ENCODE data around the gene CAP1. TPM values are rescaled to one million over a fixed set of nuclear protein-coding genes. Genes with fewer than 3 reads are reported as not detected.

CAP1 gene
- polyA plus RNA-seq, 1 of the 3 experiments (the other 2 are of a cell fraction): 244 TPM

DNA sequence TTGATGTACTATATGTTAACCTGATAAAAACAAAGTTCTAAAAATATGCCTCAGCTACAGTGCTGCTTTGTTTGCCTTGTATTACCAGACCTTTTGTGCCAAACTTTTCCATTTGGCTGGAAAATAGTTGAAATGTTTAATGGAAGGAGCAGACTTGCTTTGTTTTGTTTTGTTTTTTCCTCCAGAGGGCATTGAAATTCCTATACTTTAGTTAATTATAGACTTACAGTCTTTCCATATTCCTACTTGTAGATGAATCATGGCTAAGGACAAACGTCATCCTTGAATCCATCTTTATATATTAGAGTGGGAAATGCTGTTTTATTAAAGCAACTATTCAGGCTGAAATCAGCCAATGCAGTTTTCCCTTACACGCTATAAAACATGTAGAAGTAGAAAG is 6.7 kb downstream of the CAP1 start:
- ChIA-PET CTCF (interaction anchor here (0.6 kb wide), 1 partner anchor 128 kb away, joined by 3 read pairs; no protein-coding TSS in a partner anchor), POLR2A (interaction anchor here (0.7 kb wide), 1 partner anchor 1246 kb away, joined by 4 read pairs; no protein-coding TSS in a partner anchor)
- Histone ChIP-seq H3K79me2 (ENCODE audit: insufficient read depth) (peaks cover 100% of the 10 kb centered on the region), H3F3A (replicated peaks; ENCODE audit: insufficient read depth) (peaks cover 7% of the 10 kb centered on the region), H3K4me1 (ENCODE audit: control insufficient read depth in 1 of 2, insufficient read depth in 2 of 2, low read depth in 1 of 2, low read length in 1 of 2) (peaks cover 4 to 17% of the 10 kb centered on the region in 2 experiments; a peak in 3 of 4 replicates), H3K27ac (ENCODE audit: low read depth in 2 of 2, low read length in 1 of 2) (peak overlapping the region in 1 of 2 experiments; percentile 16; a peak in 1 of 4 replicates), H3K9me3 (no peaks in the 10 kb centered on the region), H2AFZ (ENCODE audit: low read depth) (no peak overlapping the region), H3K4me2 (no peak overlapping the region), H3K4me3 (ENCODE audit: low read depth in 2 of 2, low read length in 1 of 2) (no peak overlapping the region), H3K9me2 (no peaks in the 10 kb centered on the region), H4K20me1 (ENCODE audit: insufficient read depth) (peaks cover 100% of the 10 kb centered on the region), H3K36me3 (replicated peaks in 1 of 2; ENCODE audit: control insufficient read depth in 1 of 2, insufficient read depth in 2 of 2, low read length in 1 of 2) (peaks cover 13 to 47% of the 10 kb centered on the region in 2 experiments), H3K9ac (no peak overlapping the region), H3K27me3 (ENCODE audit: insufficient read depth) (no peaks in the 10 kb centered on the region)
- 72% methylated on average over 2 of the region's 2 CpGs for WGBS (ENCODE audit: low lambda C conversion rate)
- TF ChIP-seq RCOR1 (IDR thresholded peaks at IDR 0.05; ENCODE audit: low read length): no peak
- no peak for TF ChIP-seq JUND (IDR thresholded peaks at IDR 0.05)
- no peak for DNase-seq

DNA sequence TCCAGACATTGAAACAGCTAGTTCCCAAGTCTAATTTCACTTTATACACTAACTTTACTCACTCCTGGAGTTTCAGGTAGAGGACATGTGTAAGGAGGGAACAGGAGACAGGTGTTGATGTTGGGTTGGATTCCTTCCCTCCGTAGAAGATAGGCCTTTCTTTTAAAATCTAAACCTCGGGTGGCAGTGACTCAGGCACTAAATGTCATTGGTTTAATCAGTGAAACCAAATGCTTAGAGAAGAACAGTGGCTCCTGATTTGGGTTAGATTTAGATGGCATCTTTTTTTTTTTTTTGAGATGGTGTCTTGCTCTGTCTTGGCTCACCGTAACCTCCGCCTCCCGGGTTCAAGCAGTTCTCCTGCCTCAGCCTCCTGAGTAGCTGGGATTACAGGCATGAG is 7.2 kb downstream of the CAP1 start:
- Histone ChIP-seq H2AFZ (ENCODE audit: low read depth) (no peak overlapping the region), H3K4me2 (no peak overlapping the region), H3K79me2 (ENCODE audit: insufficient read depth) (peaks cover 100% of the 10 kb centered on the region), H3K4me1 (ENCODE audit: control insufficient read depth in 1 of 2, insufficient read depth in 2 of 2, low read depth in 1 of 2, low read length in 1 of 2) (peaks cover 0 to 12% of the 10 kb centered on the region in 2 experiments; a peak in 2 of 4 replicates), H3K9ac (no peak overlapping the region), H3K4me3 (ENCODE audit: low read depth in 2 of 2, low read length in 1 of 2) (no peak overlapping the region), H3F3A (replicated peaks; ENCODE audit: insufficient read depth) (peaks cover 7% of the 10 kb centered on the region), H3K9me2 (no peaks in the 10 kb centered on the region), H3K27me3 (ENCODE audit: insufficient read depth) (no peaks in the 10 kb centered on the region), H3K9me3 (no peaks in the 10 kb centered on the region), H3K27ac (ENCODE audit: low read depth in 2 of 2, low read length in 1 of 2) (peak overlapping the region in 1 of 2 experiments; percentile 16; a peak in 1 of 4 replicates), H3K36me3 (replicated peaks in 1 of 2; ENCODE audit: control insufficient read depth in 1 of 2, insufficient read depth in 2 of 2, low read length in 1 of 2) (peaks cover 8 to 42% of the 10 kb centered on the region in 2 experiments), H4K20me1 (ENCODE audit: insufficient read depth) (peaks cover 100% of the 10 kb centered on the region)
- over 99% methylated on average over 5 of the region's 5 CpGs for WGBS (ENCODE audit: low lambda C conversion rate)
- ChIA-PET CTCF (interaction anchor here (0.6 to 3.6 kb wide), 2 partner anchors 16 to 129 kb away, joined by 3 to 10 read pairs; no protein-coding TSS in a partner anchor), POLR2A (no interaction called here)
- no peak for DNase-seq
- TF ChIP-seq MEF2A (IDR thresholded peaks at IDR 0.05; ENCODE audit: borderline replicate concordance, low read depth): no peak
- TF ChIP-seq, protein P1, sequence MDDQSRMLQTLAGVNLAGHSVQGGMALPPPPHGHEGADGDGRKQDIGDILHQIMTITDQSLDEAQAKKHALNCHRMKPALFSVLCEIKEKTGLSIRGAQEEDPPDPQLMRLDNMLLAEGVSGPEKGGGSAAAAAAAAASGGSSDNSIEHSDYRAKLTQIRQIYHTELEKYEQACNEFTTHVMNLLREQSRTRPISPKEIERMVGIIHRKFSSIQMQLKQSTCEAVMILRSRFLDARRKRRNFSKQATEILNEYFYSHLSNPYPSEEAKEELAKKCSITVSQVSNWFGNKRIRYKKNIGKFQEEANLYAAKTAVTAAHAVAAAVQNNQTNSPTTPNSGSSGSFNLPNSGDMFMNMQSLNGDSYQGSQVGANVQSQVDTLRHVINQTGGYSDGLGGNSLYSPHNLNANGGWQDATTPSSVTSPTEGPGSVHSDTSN (IDR thresholded peaks at IDR 0.05): no peak
- no peak for TF ChIP-seq FOXM1 (IDR thresholded peaks at IDR 0.05; ENCODE audit: low read depth)
- no peak for TF ChIP-seq EP300 (IDR thresholded peaks at IDR 0.05; ENCODE audit: borderline replicate concordance in 1 of 2, low read depth in 1 of 2, low read length in 1 of 2)
- no peak for TF ChIP-seq GABPA (IDR thresholded peaks at IDR 0.05; ENCODE audit: low read depth)
- no peak for TF ChIP-seq MAX (IDR thresholded peaks at IDR 0.05; ENCODE audit: low read depth)
- TF ChIP-seq JUND (IDR thresholded peaks at IDR 0.05): no peak
- TF ChIP-seq, protein P2, sequence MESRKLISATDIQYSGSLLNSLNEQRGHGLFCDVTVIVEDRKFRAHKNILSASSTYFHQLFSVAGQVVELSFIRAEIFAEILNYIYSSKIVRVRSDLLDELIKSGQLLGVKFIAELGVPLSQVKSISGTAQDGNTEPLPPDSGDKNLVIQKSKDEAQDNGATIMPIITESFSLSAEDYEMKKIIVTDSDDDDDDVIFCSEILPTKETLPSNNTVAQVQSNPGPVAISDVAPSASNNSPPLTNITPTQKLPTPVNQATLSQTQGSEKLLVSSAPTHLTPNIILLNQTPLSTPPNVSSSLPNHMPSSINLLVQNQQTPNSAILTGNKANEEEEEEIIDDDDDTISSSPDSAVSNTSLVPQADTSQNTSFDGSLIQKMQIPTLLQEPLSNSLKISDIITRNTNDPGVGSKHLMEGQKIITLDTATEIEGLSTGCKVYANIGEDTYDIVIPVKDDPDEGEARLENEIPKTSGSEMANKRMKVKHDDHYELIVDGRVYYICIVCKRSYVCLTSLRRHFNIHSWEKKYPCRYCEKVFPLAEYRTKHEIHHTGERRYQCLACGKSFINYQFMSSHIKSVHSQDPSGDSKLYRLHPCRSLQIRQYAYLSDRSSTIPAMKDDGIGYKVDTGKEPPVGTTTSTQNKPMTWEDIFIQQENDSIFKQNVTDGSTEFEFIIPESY (IDR thresholded peaks at IDR 0.05; ENCODE audit: borderline replicate concordance, low read depth): no peak
- no peak for TF ChIP-seq NRF1 (IDR thresholded peaks at IDR 0.05; ENCODE audit: low read depth, low read length)
- TF ChIP-seq CHD2 (IDR thresholded peaks at IDR 0.05; ENCODE audit: low read length, partially characterized antibody): no peak
- TF ChIP-seq FOSL2 (IDR thresholded peaks at IDR 0.05; ENCODE audit: borderline replicate concordance, low read depth): no peak
- TF ChIP-seq SIN3A (IDR thresholded peaks at IDR 0.05; ENCODE audit: borderline replicate concordance, low read depth, low read length): no peak
- TF ChIP-seq MXI1 (IDR thresholded peaks at IDR 0.05; ENCODE audit: low read depth, low read length): no peak
- no peak for TF ChIP-seq EZH2phosphoT487 (IDR thresholded peaks at IDR 0.05; ENCODE audit: borderline replicate concordance, low read depth)
- no peak for TF ChIP-seq CTCF (IDR thresholded peaks at IDR 0.05)
- TF ChIP-seq TEAD4 (IDR thresholded peaks at IDR 0.05; ENCODE audit: borderline replicate concordance, insufficient read depth): no peak
- TF ChIP-seq SMC3 (IDR thresholded peaks at IDR 0.05; ENCODE audit: low read depth, low read length): no peak
- TF ChIP-seq RCOR1 (IDR thresholded peaks at IDR 0.05; ENCODE audit: low read length): no peak
- no peak for TF ChIP-seq USF2 (IDR thresholded peaks at IDR 0.05; ENCODE audit: borderline replicate concordance, low read depth, low read length)
- TF ChIP-seq RAD21 (IDR thresholded peaks at IDR 0.05; ENCODE audit: low read length): no peak

All from SK-N-SH (cell line).